Fibroblast of skin of right biceps (primary cell): ENCODE measurements around the gene SLC7A5.
A peak's percentile ranks its signal among the peaks of the same experiment; 100 is the strongest.
"Not testable (repeated sequence)": the region's sequence is repeated elsewhere in the genome, so short reads cannot be mapped to it uniquely, and the experiment has no call there.

ENCODE experiments used
- DNase-seq: peaks from one replicate; pipeline ENCODE4 v3.0.0-alpha.2; 2013

SLC7A5 gene

DNA sequence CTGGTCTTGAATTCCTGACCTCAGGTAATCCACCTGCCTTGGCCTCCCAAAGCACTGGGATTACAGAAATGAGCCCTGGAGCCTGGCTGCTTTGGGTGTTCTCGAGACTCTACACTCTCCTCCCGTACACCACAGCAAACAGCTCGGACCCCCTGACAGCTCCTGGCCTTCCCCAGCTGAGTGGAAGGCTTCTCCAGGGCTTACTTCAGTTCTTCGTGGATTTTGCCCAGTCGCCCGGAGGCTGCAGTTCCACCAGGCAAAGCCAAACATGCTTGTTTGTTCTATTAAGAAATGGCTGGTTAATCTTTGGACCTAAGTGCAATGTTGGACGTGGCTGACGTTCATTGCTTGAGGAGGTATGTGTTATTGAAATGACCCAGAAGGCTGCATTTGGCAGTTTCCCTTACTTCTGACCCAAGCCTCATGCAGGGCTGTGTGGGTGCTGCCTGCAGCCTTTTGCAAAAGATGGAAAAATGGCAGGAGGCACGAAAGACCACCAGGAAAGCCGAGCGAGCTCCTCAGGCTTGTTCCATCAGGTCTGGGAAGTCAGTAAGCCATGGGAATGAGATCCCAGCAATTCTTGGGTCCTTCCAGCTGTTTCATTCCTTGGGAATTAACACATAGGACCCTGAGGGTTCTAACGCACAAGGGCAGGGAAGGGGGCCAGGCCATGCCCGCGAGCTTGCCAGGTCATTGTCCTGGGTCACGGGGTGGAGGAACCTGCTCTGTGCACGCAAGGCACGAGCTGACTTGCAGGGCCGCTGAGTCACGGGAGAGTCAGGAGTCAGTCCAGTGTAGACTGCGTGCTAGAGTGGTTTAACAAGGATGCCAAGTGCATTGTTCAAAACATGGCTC, 79.6 kb downstream of the SLC7A5 start:
- DNase-seq = peak; percentile 77

DNA sequence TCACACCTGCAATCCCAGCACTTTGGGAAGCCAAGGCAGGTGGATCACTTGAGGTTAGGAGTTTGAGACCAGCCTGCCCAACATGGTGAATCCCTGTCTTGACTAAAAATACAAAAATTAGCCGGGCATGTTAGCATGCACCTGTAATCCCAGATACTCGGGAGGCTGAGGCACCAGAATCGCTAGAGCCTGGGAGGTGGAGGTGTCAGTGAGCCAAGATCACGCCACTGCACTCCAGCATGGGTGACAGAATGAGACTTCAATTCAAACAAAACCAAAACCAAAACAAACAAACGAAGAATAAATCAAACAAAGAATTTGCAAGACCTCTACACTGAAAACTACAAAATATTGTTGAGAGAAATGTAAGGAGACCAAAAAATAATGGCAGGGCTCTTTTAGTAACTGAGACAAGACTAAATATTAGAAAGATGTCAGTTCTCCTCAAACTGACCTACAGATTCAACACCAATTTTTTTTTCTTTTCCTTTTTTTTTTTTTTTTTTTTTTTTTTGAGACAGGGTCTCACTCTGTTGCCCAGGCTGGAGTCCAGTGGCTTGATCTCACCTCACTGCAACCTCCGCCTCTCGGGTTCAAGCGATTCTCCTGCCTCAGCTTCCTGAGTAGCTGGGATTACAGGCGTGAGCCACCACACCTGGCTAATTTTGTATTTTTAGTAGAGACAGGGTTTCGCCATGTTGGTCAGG, 80.4 kb downstream of the SLC7A5 start:
- not testable (repeated sequence) for DNase-seq

DNA sequence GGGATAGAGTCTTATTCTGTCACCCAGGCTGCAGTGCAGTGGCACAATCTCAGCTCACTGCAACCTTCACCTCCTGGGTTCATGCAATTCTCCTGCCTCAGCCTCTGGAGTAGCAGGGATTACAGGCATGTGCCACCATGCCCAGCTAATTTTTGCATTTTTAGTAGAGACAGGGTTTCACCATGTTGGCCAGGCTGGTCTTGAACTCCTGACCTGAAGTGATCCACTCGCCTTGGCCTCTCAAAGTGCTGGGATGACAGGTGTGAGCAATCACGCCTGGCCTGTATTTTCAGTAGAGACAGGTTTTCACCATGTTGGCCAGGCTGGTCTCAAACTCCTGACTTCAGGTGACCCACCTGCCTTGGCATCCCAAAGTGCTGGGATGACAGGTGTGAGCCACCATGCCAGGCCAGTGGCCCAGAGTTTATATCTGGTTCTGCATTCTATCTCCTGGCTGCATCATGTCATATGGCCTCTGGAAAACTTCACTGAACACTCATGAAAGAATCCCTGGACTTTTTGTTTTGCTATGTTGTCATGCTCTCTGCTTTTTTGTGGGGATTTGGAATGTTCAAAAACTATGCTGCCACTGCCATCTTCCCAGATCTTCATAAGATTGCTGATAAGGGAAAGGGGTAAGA, 81.7 kb downstream of the SLC7A5 start:
- DNase-seq = not testable (repeated sequence)

DNA sequence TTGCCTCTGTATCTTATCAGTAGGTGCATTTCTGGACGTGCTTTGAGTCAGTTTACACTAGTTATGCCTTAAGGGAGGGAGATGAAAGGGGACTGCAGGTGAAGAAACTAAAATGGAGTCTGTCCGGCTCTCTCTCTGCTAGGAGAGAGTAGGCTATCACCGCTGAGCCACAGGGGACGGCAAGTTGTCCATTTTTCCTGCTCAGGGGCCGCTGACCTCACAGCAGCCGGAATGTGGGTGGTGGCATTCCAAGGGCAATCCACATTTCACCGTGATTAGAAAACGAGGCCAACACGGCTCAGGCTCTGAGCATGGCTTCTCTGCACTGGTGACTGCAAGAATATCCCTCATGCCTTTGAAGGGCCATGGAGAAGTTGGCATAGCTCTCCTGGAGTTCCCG, 84.5 kb downstream of the SLC7A5 start:
- peak; percentile 35 for DNase-seq

DNA sequence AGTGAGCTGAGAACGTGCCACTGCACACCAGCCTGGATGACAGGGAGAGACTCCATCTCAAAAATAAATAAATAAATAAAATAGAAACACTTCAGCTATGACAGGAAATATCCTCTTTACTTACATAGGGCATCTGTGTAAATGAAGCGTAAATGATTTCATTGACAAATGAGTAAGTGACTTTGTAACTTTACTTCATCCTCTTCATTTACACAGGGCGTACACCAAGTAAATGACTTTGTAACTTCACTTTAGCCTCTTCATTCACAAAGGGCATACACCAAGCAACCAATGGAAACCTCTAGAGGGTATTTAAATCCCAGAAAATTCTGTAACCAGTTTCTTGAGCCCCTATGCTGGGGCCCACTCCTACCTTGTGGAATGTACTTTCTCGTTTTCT, 87.3 kb downstream of the SLC7A5 start:
- no peak for DNase-seq

DNA sequence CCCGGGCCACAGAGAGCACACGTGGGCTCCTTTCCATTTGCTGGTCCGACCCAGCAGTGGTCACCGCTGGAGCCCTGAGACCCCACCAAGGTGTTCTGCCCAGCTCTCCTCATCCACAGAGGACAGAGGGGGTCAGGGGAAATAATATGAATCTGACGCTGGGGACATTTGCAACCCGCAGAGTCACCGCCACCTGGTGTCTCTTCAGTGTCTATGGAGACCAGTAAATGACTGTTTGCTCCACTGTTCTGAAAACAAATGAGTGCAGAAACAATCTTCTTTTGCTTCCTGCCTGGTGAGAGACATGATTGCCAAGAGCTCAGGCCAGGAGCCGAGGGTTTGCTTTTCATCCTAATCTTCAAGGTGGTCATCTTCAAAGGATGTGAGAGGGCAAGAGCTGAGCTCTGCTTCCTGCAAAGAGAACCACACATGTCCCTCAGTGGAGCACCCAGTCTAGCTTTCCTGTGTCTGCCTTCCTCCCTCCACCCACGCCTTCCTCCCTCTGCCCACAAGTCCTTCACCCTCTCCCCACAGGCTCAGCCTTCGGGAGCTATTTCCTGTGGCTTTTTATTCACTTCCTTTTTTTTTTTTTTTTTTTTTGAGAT, 88.8 kb downstream of the SLC7A5 start:
- DNase-seq = peak; percentile 60
